HCT116 (cell line): ENCODE data around the gene CYBRD1. TPM values are rescaled to one million over a fixed set of nuclear protein-coding genes. Genes with fewer than 3 reads are reported as not detected.

Experiments used
- ATAC-seq: fragments of 200-7000 bp; cut with Tn5 transposase; 2 replicates; pipeline ENCODE4 v1.9.1; 2020; ENCODE audit warnings: mild to moderate bottlenecking, moderate library complexity
- BruUV-seq: library from RNA; stranded (reverse); fragments of 400-500 nt; replicated peaks from 2 replicates; lab custom pipeline; 2021; lab: Mats Ljungman, UMichigan
- CTCF ChIA-PET: fragments of 300-600 bp; sonication (Branson Sonifier 250); formaldehyde crosslinking; loops from one replicate; lab custom pipeline; 2021; ENCODE audit warnings: antibody characterized with exemption; lab: Charles Lee
- POLR2A ChIA-PET: fragments of 300-600, 350-600 bp; sonication (Branson Sonifier 250); formaldehyde crosslinking; loops from one replicate; lab custom pipeline; 2021; ENCODE audit warnings: antibody characterized with exemption; lab: Charles Lee
- RAD21 ChIA-PET, 2 experiments: fragments of 300-600 bp; sonication (Branson Sonifier 250); formaldehyde crosslinking; loops; one replicate each; lab custom pipeline; 2023; ENCODE audit warnings: low total read pairs in 2 of 2; ENCODE audit not compliant: uncharacterized antibody in 2 of 2, unreplicated experiment in 2 of 2, low non-redundant PET in 1 of 2; lab: Charles Lee
- DNase-seq: peaks from one replicate; pipeline ENCODE4 v3.0.0-alpha.2; 2010; ENCODE audit warnings: low read depth, low spot score
- H2AFZ ChIP-seq: fragments of 200-600 bp; shearing (Covaris generic), sonication (generic); 2 replicates; pipeline ENCODE4 v1.6.1; 2017; ENCODE audit warnings: low read depth, mixed run types, mixed read lengths, antibody characterized with exemption, low read length; ENCODE audit not compliant: poor library complexity, severe bottlenecking
- H3K27ac ChIP-seq: 2 replicates; pipeline ENCODE4 v1.5.1; 2012; ENCODE audit warnings: low read depth, low read length
- H3K27me3 ChIP-seq: fragments of 200-600 bp; sonication (generic); 2 replicates; pipeline ENCODE4 v1.6.1; 2016; ENCODE audit warnings: mixed run types, low read length, mixed read lengths; ENCODE audit not compliant: insufficient read depth
- H3K36me3 ChIP-seq, 2 experiments: fragments of 200-500 bp in 1 of 2; fragments of 200-600 bp in 1 of 2; sonication (Bioruptor generic) in 1 of 2; sonication (generic) in 1 of 2; 2 replicates each; pipeline versions ENCODE4 v1.5.1 to v1.6.1; 2014 to 2016; ENCODE audit warnings: low read length in 2 of 2, inconsistent platforms in 1 of 2, mixed read lengths in 1 of 2, mixed run types in 1 of 2; ENCODE audit not compliant: insufficient read depth in 2 of 2, control insufficient read depth in 1 of 2
- H3K4me1 ChIP-seq, 2 experiments: fragments of 200-600 bp in 1 of 2; sonication (generic) in 1 of 2; 2 replicates each; pipeline versions ENCODE4 v1.5.1 to v1.6.1; 2012 to 2017; ENCODE audit warnings: low read length in 2 of 2, inconsistent platforms in 1 of 2, mild to moderate bottlenecking in 1 of 2, mixed read lengths in 1 of 2, mixed run types in 1 of 2, moderate library complexity in 1 of 2; ENCODE audit not compliant: insufficient read depth in 2 of 2, control insufficient read depth in 1 of 2
- H3K4me2 ChIP-seq: fragments of 200-600 bp; sonication (generic); 2 replicates; pipeline ENCODE4 v1.6.1; 2017; ENCODE audit warnings: mixed run types, low read length, mixed read lengths
- H3K4me3 ChIP-seq, 2 experiments: fragments of 200-600 bp in 1 of 2; sonication (generic) in 1 of 2; replicated peaks in 1 of 2; 2 replicates each; pipeline ENCODE4 v1.5.1; 2011 to 2016; ENCODE audit warnings: low read length in 2 of 2, control low read depth in 1 of 2, low read depth in 1 of 2, mild to moderate bottlenecking in 1 of 2, mixed read lengths in 1 of 2, mixed run types in 1 of 2
- H3K79me2 ChIP-seq: fragments of 200-600 bp; sonication (generic); 2 replicates; pipeline ENCODE4 v1.6.1; 2017; ENCODE audit warnings: mild to moderate bottlenecking, mixed run types, low read length, moderate library complexity, mixed read lengths; ENCODE audit not compliant: insufficient read depth
- H3K9ac ChIP-seq: fragments of 200-600 bp; sonication (generic); 2 replicates; pipeline ENCODE4 v1.6.1; 2016; ENCODE audit warnings: low read length, mixed read lengths
- H3K9me2 ChIP-seq: fragments of 200-600 bp; sonication (generic), shearing (Covaris generic); 2 replicates; pipeline ENCODE4 v1.6.1; 2017; ENCODE audit warnings: mixed run types, mild to moderate bottlenecking, moderate library complexity; ENCODE audit not compliant: insufficient read depth
- H3K9me3 ChIP-seq, 2 experiments: fragments of 200-500 bp in 1 of 2; fragments of 200-600 bp in 1 of 2; sonication (Bioruptor generic) in 1 of 2; sonication (generic) in 1 of 2; 2 replicates each; pipeline ENCODE4 v1.6.1; 2014 to 2017; ENCODE audit warnings: low read length in 2 of 2, mixed read lengths in 2 of 2, inconsistent platforms in 1 of 2, low read depth in 1 of 2, mild to moderate bottlenecking in 1 of 2, mixed run types in 1 of 2, moderate library complexity in 1 of 2; ENCODE audit not compliant: control insufficient read depth in 1 of 2, insufficient read depth in 1 of 2
- H4K20me1 ChIP-seq: fragments of 200-600 bp; sonication (generic), shearing (Covaris generic); 2 replicates; pipeline ENCODE4 v1.6.1; 2017; ENCODE audit warnings: mixed run types, mild to moderate bottlenecking, moderate library complexity; ENCODE audit not compliant: insufficient read depth
- ATF3 ChIP-seq: IDR thresholded peaks from 2 replicates; pipeline ENCODE4 v1.6.1; 2012
- CEBPB ChIP-seq: IDR thresholded peaks from 2 replicates; pipeline ENCODE4 v1.6.1; 2012; ENCODE audit warnings: low read depth
- EGR1 ChIP-seq: IDR thresholded peaks from 2 replicates; pipeline ENCODE4 v1.6.1; 2012; ENCODE audit warnings: low read depth
- EZH2 ChIP-seq: fragments of 200-600 bp; sonication (generic); IDR thresholded peaks from 2 replicates; pipeline ENCODE4 v1.6.1; 2017; ENCODE audit warnings: antibody characterized with exemption, mixed run types
- FOSL1 ChIP-seq: IDR thresholded peaks from 2 replicates; pipeline ENCODE4 v1.6.1; 2012; ENCODE audit warnings: low read depth
- JUND ChIP-seq: IDR thresholded peaks from 2 replicates; pipeline ENCODE4 v1.6.1; 2012
- POLR2A ChIP-seq: IDR thresholded peaks from 2 replicates; pipeline ENCODE4 v1.7.0; 2011; ENCODE audit warnings: borderline replicate concordance; ENCODE audit not compliant: insufficient read depth, insufficient read length; ENCODE audit errors: extremely low read depth
- SIN3A ChIP-seq: IDR thresholded peaks from 2 replicates; pipeline ENCODE4 v1.6.1; 2012; ENCODE audit warnings: low read depth
- SP1 ChIP-seq: IDR thresholded peaks from 2 replicates; pipeline ENCODE4 v1.6.1; 2012; ENCODE audit warnings: low read depth
- SRF ChIP-seq: IDR thresholded peaks from 2 replicates; pipeline ENCODE4 v1.6.1; 2012; ENCODE audit warnings: low read depth
- TCF7L2 ChIP-seq: IDR thresholded peaks from 2 replicates; pipeline ENCODE4 v1.7.0; 2011; ENCODE audit warnings: borderline replicate concordance, inconsistent platforms; ENCODE audit not compliant: insufficient read depth, insufficient read length; ENCODE audit errors: extremely low read depth
- YY1 ChIP-seq: IDR thresholded peaks from 2 replicates; pipeline ENCODE4 v1.6.1; 2011; ENCODE audit warnings: low read length, low read depth, moderate library complexity, mild to moderate bottlenecking; ENCODE audit not compliant: insufficient replicate concordance; ENCODE audit errors: extremely low read depth
- ZFX ChIP-seq: fragments of 450-650 bp; IDR thresholded peaks from 2 replicates; pipeline ENCODE4 v1.6.1; 2017
- intact Hi-C: fragments of 100-400 bp; cut with micrococcal nuclease; formaldehyde crosslinking; loops from 2 replicates; pipeline ENCODE4 v1.10.0; 2022
- total RNA-seq: library from RNA; stranded (reverse); gene quantifications from one replicate; pipeline ENCODE4 v1.2.1, GENCODE V29; 2021; ENCODE audit not compliant: unreplicated experiment
- TF ChIP-seq, protein P1 (sequence below), 3 experiments: fragments of 200-600 bp in 1 of 3; sonication (generic) in 1 of 3; IDR thresholded peaks in 2 of 3; conservative IDR thresholded peaks in 1 of 3; 2 replicates each; pipeline ENCODE4 v1.5.1; 2012 to 2017; ENCODE audit warnings: low read depth in 2 of 3, low read length in 2 of 3, antibody characterized with exemption in 1 of 3, borderline replicate concordance in 1 of 3, control low read depth in 1 of 3, mild to moderate bottlenecking in 1 of 3, mixed read lengths in 1 of 3, mixed run types in 1 of 3, moderate library complexity in 1 of 3; ENCODE audit not compliant: insufficient read depth in 1 of 3
- TF ChIP-seq, protein P2 (sequence below): IDR thresholded peaks from 2 replicates; pipeline ENCODE4 v1.6.1; 2012; ENCODE audit warnings: low read depth

CYBRD1 gene
- total RNA-seq, 1 experiment from 2014 or later: 14.9 TPM

DNA sequence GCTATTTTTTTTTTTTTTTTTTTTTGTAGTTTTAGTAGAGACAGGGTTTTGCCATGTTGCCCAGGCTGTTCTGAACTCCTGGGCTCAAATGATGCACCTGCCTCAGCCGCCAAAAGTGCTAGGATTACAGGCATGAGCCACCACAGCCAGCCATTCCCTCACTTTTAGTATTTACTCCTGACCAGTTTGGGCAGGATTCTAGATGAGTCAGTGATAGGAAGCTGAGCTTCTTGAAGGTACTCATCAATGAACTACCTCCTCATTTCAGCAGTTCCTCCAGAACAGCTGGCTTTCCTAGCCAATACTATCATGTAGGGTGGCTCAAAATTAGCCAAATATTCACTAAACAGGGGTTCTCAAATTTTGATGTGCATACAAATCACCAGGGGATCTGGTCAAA lies 57.2 kb downstream of the CYBRD1 start:
- H3K4me3 ChIP-seq: no peak overlapping the region
- ChIA-PET POLR2A (no interaction called here), RAD21 (no interaction called here)
- no peaks in the 10 kb centered on the region for H4K20me1 ChIP-seq
- no peaks in the 10 kb centered on the region for H3K36me3 ChIP-seq
- H2AFZ ChIP-seq: no peak overlapping the region
- H3K4me1 ChIP-seq: 0 out of 4 replicates have a peak, but pooled peaks cover 0 to under 1% of the 10 kb centered on the region in 2 experiments
- H3K9ac ChIP-seq: no peak overlapping the region
- no peaks in the 10 kb centered on the region for H3K79me2 ChIP-seq
- DNase-seq: no peak
- H3K4me2 ChIP-seq: no peak overlapping the region
- intact Hi-C loops: no loop called here
- no peak overlapping the region for H3K27ac ChIP-seq
- H3K9me2 ChIP-seq: no peaks in the 10 kb centered on the region
- TF ChIP-seq TCF7L2: no peak
- TF ChIP-seq, all 23 proteins: peak for 0
- no peak for ATAC-seq
- Histone ChIP-seq H3K9me3 (no peaks in the 10 kb centered on the region), H3K27me3 (no peaks in the 10 kb centered on the region)
- BruUV-seq: no TSS peak
- CTCF ChIA-PET: interaction anchor here (1.5 kb wide), 1 partner anchor 534 kb away, joined by 5 read pairs; no protein-coding TSS in a partner anchor

DNA sequence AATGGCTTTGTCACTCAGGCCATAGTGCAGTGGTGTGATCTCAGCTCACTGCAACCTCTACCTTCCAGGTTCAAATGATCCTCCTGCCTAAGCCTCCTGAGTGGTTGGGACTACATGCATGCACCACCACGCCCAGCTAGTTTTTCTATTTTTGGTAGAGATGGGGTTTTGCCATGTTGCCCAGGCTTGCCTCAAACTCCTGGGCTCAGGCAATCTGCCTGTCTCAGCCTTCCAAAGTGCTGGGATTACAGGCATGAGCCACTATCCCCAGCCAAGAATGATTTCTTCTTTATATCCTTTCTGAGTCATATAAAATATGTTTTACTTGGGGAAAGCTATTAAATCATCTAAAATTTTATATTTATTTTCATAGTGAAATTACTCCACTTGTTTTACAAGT lies 61.3 kb downstream of the CYBRD1 start:
- no peaks in the 10 kb centered on the region for H3K36me3 ChIP-seq
- CTCF ChIA-PET: no interaction called here
- no peak overlapping the region for H3K27ac ChIP-seq
- H3K9me3 ChIP-seq: no peaks in the 10 kb centered on the region
- intact Hi-C loops: no loop called here
- H4K20me1 ChIP-seq: no peaks in the 10 kb centered on the region
- BruUV-seq: no TSS peak
- H3K9me2 ChIP-seq: no peaks in the 10 kb centered on the region
- H3K79me2 ChIP-seq: no peaks in the 10 kb centered on the region
- no peaks in the 10 kb centered on the region for H3K4me1 ChIP-seq
- no peak overlapping the region for H3K4me2 ChIP-seq
- no peak overlapping the region for H3K9ac ChIP-seq
- no peaks in the 10 kb centered on the region for H3K27me3 ChIP-seq
- no peak overlapping the region for H2AFZ ChIP-seq
- ATAC-seq: no peak
- POLR2A ChIA-PET: interaction anchor here (1.2 kb wide), 1 partner anchor 10 kb away, joined by 3 read pairs; no protein-coding TSS in a partner anchor
- RAD21 ChIA-PET: no interaction called here
- no peak for DNase-seq
- H3K4me3 ChIP-seq: no peak overlapping the region
- TF ChIP-seq YY1: no peak
- TF ChIP-seq SP1: no peak
- TF ChIP-seq JUND: no peak
- TF ChIP-seq TCF7L2: no peak
- TF ChIP-seq SRF: no peak
- no peak for TF ChIP-seq EZH2
- TF ChIP-seq ATF3: no peak
- no peak for TF ChIP-seq POLR2A
- TF ChIP-seq EGR1: no peak
- TF ChIP-seq SIN3A: no peak
- no peak for TF ChIP-seq CEBPB
- no peak for TF ChIP-seq FOSL1
- TF ChIP-seq, protein P1, sequence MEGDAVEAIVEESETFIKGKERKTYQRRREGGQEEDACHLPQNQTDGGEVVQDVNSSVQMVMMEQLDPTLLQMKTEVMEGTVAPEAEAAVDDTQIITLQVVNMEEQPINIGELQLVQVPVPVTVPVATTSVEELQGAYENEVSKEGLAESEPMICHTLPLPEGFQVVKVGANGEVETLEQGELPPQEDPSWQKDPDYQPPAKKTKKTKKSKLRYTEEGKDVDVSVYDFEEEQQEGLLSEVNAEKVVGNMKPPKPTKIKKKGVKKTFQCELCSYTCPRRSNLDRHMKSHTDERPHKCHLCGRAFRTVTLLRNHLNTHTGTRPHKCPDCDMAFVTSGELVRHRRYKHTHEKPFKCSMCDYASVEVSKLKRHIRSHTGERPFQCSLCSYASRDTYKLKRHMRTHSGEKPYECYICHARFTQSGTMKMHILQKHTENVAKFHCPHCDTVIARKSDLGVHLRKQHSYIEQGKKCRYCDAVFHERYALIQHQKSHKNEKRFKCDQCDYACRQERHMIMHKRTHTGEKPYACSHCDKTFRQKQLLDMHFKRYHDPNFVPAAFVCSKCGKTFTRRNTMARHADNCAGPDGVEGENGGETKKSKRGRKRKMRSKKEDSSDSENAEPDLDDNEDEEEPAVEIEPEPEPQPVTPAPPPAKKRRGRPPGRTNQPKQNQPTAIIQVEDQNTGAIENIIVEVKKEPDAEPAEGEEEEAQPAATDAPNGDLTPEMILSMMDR (IDR thresholded peaks at IDR 0.05 in 2 of 3, conservative IDR thresholded peaks at IDR 0.05 in 1 of 3; ENCODE audit: borderline replicate concordance in 1 of 3, insufficient read depth in 1 of 3, low read depth in 2 of 3, low read length in 2 of 3): no peak
- TF ChIP-seq, protein P2, sequence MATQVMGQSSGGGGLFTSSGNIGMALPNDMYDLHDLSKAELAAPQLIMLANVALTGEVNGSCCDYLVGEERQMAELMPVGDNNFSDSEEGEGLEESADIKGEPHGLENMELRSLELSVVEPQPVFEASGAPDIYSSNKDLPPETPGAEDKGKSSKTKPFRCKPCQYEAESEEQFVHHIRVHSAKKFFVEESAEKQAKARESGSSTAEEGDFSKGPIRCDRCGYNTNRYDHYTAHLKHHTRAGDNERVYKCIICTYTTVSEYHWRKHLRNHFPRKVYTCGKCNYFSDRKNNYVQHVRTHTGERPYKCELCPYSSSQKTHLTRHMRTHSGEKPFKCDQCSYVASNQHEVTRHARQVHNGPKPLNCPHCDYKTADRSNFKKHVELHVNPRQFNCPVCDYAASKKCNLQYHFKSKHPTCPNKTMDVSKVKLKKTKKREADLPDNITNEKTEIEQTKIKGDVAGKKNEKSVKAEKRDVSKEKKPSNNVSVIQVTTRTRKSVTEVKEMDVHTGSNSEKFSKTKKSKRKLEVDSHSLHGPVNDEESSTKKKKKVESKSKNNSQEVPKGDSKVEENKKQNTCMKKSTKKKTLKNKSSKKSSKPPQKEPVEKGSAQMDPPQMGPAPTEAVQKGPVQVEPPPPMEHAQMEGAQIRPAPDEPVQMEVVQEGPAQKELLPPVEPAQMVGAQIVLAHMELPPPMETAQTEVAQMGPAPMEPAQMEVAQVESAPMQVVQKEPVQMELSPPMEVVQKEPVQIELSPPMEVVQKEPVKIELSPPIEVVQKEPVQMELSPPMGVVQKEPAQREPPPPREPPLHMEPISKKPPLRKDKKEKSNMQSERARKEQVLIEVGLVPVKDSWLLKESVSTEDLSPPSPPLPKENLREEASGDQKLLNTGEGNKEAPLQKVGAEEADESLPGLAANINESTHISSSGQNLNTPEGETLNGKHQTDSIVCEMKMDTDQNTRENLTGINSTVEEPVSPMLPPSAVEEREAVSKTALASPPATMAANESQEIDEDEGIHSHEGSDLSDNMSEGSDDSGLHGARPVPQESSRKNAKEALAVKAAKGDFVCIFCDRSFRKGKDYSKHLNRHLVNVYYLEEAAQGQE: no peak
- TF ChIP-seq ZFX: no peak
